Esophagus mucosa (tissue), 1 donor: ENCODE data around the gene ATP6V0C. TPM values are rescaled to one million over a fixed set of nuclear protein-coding genes. Genes with fewer than 3 reads are reported as not detected.

Experiments
- ATAC-seq: fragments of 200-7000 bp; cut with Tn5 transposase; one replicate; pipeline ENCODE4 v1.9.1; 2020
- total RNA-seq: library from RNA; stranded (reverse); gene quantifications from one replicate; pipeline ENCODE4 v1.2.4, GENCODE V29; 2023
- donor health status: DM: yes; HTN: yes; CAD: no.

ATP6V0C gene
- total RNA-seq, 1 donor from 2014 or later = 205 TPM

- ATAC-seq = no peak
These were observed 882 bp upstream of the ATP6V0C start for GRCh38 chr16:2512735-2513404.

DNA sequence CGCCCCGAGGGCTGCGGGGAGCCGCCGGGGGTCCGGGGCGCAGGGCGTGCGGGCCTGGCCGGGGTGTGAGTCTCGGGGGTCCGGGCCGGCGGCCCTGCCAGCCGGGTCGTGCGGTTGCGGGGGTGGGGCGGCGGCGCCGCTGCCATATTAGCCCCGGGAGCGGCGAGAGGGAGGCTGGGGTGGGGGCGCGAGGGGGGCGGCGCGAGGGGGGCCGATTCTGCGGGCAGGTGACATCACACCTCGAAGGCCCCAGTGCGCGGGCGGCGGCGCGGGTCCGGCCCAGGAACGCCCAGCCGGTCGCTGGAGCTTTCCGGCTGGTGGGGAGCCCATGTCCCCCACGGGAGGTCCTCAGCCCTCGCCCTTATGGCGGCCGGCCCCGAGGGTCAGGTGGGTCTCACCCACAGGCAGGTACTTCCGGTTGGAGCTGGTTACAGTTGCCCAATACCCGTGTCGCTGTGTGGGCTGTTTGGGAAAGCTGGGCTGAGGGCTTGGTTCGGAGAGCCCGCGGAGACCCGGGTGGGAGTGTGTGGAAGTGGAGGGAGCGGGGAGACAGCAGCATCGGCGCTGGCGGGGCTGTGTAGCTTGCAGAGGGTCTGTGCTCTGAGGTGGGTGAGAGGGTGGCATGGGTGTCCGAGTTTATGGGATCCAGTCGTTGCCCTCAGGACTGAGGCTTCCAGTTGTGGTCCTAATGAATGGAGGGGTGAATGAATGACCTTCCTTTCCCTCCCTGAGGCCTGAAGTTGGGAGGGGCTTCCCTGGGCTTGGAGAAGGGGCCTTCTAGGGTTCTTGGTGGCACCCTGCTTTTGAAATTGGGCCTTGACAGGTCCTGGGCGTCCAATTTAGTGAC is 804 bp downstream of the ATP6V0C start:
- ATAC-seq = peak; percentile 3

DNA sequence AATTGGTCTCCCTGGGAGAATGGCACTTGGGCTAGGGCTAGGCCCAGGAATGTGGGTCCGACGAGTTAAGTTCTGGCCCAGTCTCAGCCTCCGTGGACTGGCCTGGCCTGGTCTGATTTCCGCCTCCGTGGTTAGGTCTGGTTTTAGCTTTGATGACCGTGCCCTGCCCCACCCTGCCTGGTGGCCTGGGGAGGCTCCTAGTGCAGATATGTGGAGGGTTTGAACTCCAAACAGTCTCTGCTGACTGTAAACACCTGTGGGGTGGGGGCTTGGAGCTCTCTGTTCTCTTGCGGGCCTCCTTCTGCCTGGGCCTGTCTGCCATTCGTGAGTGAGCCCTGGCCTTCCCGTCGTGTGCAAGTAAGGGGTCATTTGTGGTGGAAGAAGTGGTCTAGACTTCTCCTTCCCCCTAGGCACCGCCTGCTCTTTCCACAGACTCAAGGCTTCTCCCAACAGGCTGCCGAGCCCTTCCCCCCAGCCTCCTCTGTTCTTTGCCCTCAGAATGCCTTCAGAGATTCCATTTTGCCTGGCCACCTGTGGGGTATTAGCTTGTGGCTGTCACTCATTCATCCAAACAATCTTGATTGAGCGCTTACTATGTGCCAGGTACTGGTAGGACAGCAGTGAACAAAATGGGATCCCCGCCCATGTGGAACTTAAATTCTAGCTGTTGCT is 1.6 kb downstream of the ATP6V0C start:
- peak; percentile 35 for ATAC-seq

GRCh38 chr16:2516391-2517240 is 2.9 kb downstream of the ATP6V0C start:
- no peak for ATAC-seq

DNA sequence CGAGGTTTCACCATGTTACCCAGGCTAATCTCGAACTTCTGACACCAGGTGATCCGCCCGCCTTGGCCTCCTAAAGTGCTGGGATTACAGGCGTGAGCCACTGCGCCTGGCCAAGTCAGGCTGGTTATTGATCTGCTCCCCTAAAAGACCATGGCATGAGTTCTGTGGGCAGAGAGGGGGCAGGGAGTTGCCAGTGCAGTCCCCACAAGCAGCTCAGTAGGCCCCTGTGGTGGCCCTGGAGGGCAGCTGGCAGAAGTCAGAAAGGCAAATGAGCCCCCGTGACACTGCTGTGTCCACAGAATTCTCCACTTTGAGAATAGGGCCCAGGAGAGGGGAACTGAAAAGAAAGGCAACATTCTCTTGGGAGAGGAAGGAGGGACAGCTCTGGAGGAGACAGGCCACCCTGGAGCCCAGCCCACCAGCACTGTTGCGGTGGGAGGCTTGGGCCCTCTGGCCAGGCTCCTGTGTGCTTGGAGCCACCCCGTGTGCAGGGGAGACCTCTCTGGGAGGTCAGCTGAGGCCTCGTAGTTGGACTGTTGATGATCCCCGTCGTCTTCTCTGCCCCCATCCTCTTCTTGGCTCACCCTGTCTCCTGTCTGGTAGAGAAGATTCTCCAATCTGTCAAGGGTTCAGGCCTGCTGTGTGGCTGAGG is 4.3 kb downstream of the ATP6V0C start:
- no peak for ATAC-seq

GRCh38 chr16:2518823-2519710 is 5.3 kb downstream of the ATP6V0C start:
- no peak for ATAC-seq

DNA sequence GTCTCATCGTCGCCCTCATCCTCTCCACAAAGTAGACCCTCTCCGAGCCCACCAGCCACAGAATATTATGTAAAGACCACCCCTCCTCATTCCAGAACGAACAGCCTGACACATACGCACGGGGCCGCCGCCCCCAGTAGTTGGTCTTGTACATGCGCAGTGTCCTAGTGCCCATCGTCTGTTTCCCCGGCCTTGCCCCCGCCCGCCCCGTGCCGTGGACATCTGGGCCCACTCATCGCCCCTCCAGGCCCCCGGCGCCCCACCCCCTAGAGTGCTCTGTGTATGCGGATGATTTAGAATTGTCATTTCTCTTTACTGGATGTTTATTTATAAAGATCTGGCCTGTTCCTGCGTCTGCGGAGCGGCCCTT is 5.9 kb downstream of the ATP6V0C start:
- ATAC-seq = peak; percentile 0

DNA sequence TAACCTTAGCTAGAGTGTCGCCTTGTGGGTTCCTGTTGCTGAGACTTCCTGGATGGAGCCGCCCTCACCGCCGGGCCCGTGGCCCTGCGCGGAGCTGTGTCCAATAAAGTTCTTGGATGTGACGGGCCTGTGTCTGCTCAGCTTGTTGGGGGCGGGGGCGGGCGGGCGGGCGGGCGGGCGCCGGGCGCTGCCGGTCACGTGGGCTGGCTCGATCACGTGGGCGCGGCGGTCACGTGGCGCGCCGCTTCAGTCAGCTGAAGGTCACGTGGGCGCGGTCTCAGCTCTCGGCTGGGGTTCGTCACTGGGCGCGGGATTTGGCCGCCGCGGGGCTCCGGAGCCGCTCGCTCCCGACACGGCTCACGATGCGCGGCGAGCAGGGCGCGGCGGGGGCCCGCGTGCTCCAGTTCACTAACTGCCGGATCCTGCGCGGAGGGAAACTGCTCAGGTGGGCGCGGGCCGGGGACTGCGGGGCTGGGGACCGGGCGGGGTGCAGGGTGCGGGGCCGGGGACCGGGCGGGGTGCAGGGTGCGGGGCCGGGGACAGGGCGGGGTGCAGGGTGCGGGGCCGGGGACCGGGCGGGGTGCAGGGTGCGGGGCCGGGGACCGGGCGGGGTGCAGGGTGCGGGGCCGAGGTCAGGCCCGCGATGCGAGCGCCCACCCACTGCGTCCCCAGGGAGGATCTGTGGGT is 6.5 kb downstream of the ATP6V0C start, which contains the start of gene AMDHD2:
Gene AMDHD2 (plus strand): TSS at position 275 of the 687 bp plus-strand sequence. CDS start 88 bp downstream, at position 363.
- peak; percentile 60 for ATAC-seq

DNA sequence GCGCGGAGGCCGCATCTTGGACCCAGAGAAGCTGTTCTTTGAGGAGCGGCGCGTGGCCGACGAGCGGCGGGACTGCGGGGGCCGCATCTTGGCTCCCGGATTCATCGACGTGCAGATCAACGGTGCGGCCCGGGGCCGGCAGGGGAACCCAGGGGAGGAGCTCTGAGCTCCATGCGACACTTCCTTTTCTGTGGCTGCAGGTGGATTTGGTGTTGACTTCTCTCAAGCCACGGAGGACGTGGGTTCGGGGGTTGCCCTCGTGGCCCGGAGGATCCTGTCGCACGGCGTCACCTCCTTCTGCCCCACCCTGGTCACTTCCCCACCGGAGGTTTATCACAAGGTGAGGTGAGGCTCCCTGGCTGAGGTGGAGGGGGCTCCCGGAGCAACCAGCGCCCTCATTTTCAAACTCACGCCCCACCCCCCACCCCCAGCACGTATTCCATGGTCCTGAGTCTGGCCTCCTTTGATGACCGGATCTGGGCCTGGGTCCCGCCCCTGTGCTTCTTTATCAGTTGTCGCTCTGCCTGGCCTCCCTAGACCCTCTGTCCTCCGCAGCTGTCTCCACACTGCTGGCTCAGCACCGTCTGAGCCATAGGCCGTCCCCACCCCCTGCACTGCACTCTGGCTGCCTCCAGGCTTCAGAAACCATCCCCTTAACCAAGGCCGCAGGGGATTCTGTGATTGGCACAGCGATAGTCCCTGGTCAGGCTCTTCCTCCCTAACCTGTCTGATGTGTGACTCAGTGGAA is 7.2 kb downstream of the ATP6V0C start:
- ATAC-seq = peak; percentile 74

DNA sequence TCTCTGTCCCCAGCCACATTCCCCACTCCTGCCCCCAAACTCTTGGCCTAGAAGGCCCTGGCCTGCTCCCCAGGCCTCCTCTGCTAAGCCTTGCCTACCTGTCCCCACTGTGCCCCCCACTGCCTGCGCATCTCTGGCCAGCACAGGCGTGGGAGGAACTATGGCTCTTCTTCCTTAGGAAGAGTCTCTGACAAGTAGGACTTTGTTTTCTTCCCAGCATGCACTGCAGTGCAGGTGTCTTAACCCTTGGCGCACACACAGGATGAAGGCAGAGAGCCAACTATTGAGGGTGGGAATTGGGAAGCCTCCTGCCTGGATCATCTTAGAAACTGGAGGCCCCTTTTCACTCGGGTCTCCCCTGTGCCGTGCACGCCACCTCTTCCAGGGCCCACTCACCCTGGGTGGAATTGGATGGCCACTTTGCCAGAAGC is 10.1 kb downstream of the ATP6V0C start:
- no peak for ATAC-seq

GRCh38 chr16:2524339-2524938 is 10.7 kb downstream of the ATP6V0C start:
- no peak for ATAC-seq

DNA sequence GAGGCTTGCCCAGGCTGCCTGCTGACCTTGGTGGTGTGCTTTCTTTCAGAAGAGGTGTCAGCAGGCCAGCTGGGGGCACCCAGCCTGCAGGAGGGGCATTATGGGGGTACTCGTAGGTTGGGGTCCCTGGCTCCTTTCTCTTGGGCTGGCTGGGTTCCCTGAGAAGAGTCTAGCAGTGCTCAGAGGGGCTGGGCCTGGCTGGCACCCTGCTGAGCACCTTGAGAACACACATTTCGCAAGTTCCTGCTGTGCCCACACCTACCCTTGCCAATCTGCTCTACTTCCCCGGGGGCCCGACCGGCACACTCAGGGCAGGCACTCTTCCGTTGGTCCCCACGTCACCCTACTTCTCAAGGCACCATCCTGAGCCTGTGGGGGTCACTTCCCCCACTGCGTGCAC is 12.4 kb downstream of the ATP6V0C start:
- ATAC-seq = no peak

DNA sequence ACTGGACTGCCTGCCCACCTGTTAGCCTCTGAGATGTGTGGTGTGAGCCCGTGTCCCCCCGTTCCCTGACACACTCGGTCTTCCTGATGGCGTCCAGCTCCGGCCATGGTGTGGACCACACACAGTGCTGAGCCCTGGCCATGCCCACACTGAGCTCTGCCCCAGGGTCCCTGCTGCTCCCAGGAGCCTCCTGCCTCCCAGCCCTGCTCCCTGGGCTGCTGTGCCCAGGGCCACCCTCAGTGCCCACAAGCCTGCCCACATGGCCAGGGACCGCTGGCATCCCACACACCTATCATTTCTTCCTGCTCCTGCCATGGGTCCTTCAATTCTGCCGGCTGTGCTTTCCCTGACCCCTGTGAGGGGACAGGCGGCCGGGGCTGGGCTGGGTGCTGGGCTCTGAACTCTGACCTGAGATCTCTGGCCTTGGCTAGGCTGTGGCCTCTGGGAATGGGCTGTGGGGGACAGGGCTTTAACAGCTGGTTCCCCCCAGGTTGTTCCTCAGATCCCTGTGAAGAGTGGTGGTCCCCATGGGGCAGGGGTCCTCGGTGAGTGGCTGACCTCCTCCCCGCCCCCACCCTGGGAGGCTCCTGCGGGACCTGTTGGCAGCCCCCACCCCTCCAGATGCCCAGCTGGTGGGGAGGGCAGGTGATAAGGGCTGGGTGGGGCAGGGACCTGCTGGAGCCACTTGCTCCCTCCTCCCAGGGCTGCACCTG is 13.5 kb downstream of the ATP6V0C start:
- ATAC-seq = no peak

DNA sequence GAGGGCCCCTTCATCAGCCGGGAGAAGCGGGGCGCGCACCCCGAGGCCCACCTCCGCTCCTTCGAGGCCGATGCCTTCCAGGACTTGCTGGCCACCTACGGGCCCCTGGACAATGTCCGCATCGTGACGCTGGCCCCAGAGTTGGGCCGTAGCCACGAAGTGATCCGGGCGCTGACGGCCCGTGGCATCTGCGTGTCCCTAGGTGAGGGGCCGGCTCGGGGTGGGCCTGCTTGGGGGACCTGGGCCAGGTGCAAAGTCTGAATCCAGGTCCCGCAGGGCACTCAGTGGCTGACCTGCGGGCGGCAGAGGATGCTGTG is 14.0 kb downstream of the ATP6V0C start:
- no peak for ATAC-seq

DNA sequence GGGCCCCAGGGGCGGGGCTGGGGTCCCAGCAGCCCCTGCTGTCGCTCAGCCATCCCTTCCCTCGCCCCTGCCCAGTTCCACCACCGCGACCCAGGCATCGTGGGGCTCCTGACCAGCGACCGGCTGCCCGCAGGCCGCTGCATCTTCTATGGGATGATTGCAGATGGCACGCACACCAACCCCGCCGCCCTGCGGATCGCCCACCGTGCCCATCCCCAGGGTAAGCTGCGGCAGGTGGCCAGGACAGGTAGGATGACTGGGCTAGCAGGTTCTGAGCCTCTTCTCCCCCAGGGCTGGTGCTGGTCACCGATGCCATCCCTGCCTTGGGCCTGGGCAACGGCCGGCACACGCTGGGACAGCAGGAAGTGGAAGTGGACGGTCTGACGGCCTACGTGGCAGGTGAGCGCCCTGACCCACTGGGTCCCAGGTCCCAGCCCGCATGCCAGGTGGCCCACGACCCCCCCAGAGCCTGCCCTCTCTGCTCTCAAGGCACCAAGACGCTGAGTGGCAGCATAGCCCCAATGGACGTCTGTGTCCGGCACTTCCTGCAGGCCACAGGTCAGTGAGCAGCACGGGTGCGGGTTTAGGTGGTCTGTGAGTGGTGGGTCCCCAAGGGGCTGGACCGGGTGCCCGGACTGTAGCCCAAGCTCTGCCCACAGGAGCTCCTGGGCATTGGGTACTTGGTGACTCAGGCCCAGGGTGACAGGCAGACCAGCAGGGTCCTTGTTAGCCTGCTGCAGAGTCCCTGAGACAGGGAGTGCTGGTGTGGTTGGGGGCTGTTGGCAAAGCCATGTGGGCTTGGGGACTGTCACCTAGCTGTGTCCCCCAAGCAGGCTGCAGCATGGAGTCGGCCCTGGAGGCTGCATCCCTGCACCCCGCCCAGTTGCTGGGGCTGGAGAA is 14.7 kb downstream of the ATP6V0C start:
- no peak for ATAC-seq

DNA sequence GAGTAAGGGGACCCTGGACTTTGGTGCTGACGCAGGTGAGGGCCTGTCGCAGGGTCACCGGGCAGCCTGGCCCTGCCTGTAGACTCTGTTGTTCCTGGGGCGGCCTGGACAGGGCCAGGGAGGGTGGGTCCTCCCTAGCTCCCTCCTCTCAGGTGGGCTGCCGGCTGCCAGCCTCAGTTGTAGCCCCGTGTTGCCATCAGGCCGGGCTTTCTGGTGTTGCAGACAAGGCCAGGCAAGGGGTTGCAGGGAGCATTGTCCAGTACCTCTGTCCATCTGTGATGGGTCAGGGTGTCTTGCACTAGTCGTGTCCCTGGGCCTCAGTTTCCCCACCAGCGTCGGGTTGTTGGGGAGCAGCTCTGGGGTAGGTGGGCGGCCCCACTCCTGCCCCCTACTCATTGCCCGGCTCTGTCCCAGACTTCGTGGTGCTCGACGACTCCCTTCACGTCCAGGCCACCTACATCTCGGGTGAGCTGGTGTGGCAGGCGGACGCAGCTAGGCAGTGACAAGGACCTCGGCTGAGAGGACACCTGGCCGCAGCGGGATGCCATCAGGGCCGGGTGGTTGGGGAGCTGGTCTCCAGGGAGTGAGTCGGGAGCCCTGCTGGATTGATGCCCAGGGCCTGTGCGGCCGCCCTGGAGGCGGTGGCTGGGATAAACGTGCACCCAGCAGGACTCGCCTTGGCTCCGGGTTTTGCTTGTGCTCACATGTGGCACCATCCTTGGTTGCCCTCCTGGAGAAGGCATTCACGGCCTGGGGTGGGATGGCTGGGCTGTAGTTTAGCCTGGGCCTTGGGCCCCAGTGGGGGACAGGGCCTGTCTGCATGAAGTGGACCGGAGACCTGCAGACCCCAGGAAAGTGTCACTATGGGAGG is 15.5 kb downstream of the ATP6V0C start:
- no peak for ATAC-seq
